Nephron progenitor cell (in vitro differentiated cells): ENCODE results near the gene SLC30A3.
A peak's percentile ranks its signal among the peaks of the same experiment; 100 is the strongest.

Experiments used
- DNase-seq: peaks from one replicate; pipeline ENCODE4 v3.0.0; 2021
- H3K27ac Mint-ChIP-seq: 2 replicates; pipeline ENCODE4 v1.8.0; 2021; ENCODE audit warnings: mild to moderate bottlenecking, moderate library complexity, mixed read lengths
- H3K27me3 Mint-ChIP-seq: 2 replicates; pipeline ENCODE4 v1.8.0; 2021; ENCODE audit warnings: mild to moderate bottlenecking, low read depth, mixed read lengths; ENCODE audit not compliant: poor library complexity
- H3K36me3 Mint-ChIP-seq: 2 replicates; pipeline ENCODE4 v1.8.0; 2021; ENCODE audit warnings: low read depth, mixed read lengths
- H3K4me1 Mint-ChIP-seq: 2 replicates; pipeline ENCODE4 v1.8.0; 2021; ENCODE audit warnings: mixed read lengths
- H3K4me3 Mint-ChIP-seq: 2 replicates; pipeline ENCODE4 v1.8.0; 2021; ENCODE audit warnings: mild to moderate bottlenecking, moderate library complexity, mixed read lengths
- H3K9me3 Mint-ChIP-seq: 2 replicates; pipeline ENCODE4 v1.8.0; 2021; ENCODE audit warnings: mild to moderate bottlenecking, moderate library complexity, mixed read lengths
- TF ChIP-seq, protein P1 (sequence below): fragments of 200-600 bp; sonication (generic); IDR thresholded peaks from 2 replicates; pipeline ENCODE4 v1.5.0; 2021; ENCODE audit warnings: antibody characterized with exemption

SLC30A3 gene

GRCh38 chr2:27249891-27250651, 12.8 kb downstream of the SLC30A3 start:
- peaks cover 48% of the 10 kb centered on the region for H3K4me1 Mint-ChIP-seq

DNA sequence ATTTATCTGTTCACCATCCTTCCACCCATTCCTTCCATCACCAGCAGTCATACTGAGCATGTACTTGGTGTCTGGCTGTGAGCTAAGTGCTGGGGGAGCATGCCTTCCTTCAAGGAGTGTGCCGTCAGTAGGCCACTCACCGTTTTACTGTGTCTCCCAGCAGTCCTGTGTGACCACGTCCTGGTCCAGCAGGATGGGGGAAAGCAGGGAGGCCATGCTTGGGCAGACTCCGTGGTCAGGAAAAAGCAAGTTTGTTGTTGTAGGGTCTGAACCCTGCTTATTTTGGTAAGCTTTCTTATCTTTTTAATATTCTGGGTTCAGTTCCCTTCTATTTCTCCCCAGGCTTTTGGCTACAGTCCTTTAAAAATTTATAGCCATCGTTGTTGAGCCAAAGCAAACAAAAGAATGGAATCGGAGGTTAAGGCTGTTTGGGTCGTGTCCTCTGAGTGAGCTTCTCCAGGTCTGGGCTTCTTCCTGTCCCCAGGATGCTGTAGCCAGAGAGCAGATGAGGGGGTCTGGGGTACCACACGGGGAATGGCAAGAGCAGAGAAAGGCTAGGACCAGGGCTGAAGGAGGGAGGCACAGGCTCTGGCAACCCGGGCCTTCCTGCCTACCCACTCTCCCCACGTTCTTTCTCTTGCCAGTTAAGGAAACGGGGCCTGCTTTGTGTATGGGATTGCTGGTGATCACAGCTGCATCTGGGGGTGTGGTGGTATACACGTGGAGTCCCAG, 13.5 kb downstream of the SLC30A3 start:
- TF ChIP-seq, protein P1, sequence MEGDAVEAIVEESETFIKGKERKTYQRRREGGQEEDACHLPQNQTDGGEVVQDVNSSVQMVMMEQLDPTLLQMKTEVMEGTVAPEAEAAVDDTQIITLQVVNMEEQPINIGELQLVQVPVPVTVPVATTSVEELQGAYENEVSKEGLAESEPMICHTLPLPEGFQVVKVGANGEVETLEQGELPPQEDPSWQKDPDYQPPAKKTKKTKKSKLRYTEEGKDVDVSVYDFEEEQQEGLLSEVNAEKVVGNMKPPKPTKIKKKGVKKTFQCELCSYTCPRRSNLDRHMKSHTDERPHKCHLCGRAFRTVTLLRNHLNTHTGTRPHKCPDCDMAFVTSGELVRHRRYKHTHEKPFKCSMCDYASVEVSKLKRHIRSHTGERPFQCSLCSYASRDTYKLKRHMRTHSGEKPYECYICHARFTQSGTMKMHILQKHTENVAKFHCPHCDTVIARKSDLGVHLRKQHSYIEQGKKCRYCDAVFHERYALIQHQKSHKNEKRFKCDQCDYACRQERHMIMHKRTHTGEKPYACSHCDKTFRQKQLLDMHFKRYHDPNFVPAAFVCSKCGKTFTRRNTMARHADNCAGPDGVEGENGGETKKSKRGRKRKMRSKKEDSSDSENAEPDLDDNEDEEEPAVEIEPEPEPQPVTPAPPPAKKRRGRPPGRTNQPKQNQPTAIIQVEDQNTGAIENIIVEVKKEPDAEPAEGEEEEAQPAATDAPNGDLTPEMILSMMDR = no peak
- no peak for DNase-seq
- Mint-ChIP-seq H3K9me3 (no peaks in the 10 kb centered on the region), H3K4me3 (no peak overlapping the region), H3K4me1 (peaks cover 40% of the 10 kb centered on the region), H3K27ac (no peak overlapping the region), H3K36me3 (peaks cover 2% of the 10 kb centered on the region), H3K27me3 (peaks cover 7% of the 10 kb centered on the region)

More at GRCh38 chr2:27249891-27250651, 12.8 kb downstream of the SLC30A3 start:
- TF ChIP-seq, protein P1 = peak; percentile 62
- Mint-ChIP-seq H3K9me3 (no peaks in the 10 kb centered on the region), H3K4me3 (peak overlapping the region; percentile 58), H3K36me3 (no peaks in the 10 kb centered on the region), H3K27ac (no peak overlapping the region), H3K27me3 (peaks cover 12% of the 10 kb centered on the region)
- DNase-seq = peak; percentile 79

DNA sequence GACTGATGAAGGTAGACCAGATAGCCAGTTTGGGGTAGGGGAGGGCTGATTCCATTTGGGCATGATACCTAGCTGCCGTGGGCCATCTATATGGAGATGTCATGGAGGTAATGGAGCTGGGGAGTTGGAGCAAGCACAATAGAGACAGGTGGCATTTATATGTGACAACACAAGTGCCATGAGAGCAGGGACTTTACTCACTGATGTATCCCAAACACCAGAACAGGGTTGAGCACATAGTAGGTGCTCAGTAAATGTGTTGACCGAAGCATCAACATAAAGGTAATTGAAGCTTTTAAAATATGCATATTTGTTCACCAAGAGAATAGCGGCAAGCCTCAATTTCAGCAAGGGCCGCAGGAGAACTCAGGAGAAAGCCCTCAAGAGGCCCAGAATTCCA, 15.0 kb downstream of the SLC30A3 start:
- Mint-ChIP-seq H3K27ac (no peak overlapping the region), H3K27me3 (peaks cover 7% of the 10 kb centered on the region), H3K9me3 (no peaks in the 10 kb centered on the region), H3K4me1 (peaks cover 38% of the 10 kb centered on the region), H3K36me3 (peaks cover 8% of the 10 kb centered on the region), H3K4me3 (no peak overlapping the region)
- no peak for DNase-seq
- TF ChIP-seq, protein P1 = no peak

DNA sequence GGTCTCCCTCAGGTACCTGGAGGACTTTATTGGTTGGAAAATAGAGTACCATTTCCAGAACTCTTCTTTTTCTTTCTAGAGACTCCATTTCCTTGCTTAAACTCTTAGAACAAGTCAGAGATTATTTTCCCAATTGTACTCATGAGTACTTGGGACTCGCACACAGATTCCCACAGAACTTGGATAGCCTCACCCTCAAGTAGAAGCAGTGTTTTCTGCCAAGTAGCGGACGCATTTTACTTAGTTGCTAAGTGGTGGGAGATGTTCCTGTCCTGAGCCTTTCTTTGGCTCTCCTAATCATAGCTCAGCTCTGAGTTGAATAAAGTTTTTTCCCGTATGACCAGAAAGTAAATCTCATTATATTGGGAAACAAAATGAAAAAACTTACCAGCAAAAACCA, 17.2 kb downstream of the SLC30A3 start:
- peaks cover 6% of the 10 kb centered on the region for H3K27me3 Mint-ChIP-seq
- H3K4me3 Mint-ChIP-seq = no peak overlapping the region
- TF ChIP-seq, protein P1 = no peak
- no peaks in the 10 kb centered on the region for H3K9me3 Mint-ChIP-seq
- H3K4me1 Mint-ChIP-seq = peaks cover 21% of the 10 kb centered on the region
- DNase-seq = no peak
- peaks cover 21% of the 10 kb centered on the region for H3K36me3 Mint-ChIP-seq
- H3K27ac Mint-ChIP-seq = peak overlapping the region; percentile 59

DNA sequence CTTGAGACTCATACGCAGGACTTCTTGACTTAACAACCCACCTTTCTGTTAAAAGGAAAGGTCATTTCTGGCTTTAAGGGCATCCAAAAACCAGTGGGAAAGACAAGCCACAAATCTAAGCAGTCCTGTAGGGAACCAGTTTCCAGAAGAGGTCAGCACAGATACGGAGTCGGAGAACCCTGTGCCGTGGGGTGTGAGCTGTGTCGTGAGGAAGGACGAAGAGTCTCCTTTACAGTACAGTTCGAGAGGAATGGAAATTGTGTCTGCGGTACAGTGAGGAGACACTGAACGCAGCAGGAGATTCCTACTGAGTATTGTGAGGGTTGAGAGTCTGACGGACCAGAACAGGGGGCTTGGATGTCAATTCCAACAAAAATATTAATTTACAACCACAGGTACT, 17.7 kb downstream of the SLC30A3 start:
- peak overlapping the region; percentile 59 for H3K27ac Mint-ChIP-seq
- no peaks in the 10 kb centered on the region for H3K9me3 Mint-ChIP-seq
- peaks cover 3% of the 10 kb centered on the region for H3K27me3 Mint-ChIP-seq
- DNase-seq = no peak
- TF ChIP-seq, protein P1 = no peak
- peaks cover 17% of the 10 kb centered on the region for H3K4me1 Mint-ChIP-seq
- peaks cover 27% of the 10 kb centered on the region for H3K36me3 Mint-ChIP-seq
- no peak overlapping the region for H3K4me3 Mint-ChIP-seq
